Adrenal gland (tissue), 5 donors: ENCODE data around the gene TNFRSF6B.

Experiments used
- CTCF ChIP-seq, 6 experiments: fragments of 450-650 bp in 4 of 6; fragments of 200-600 bp in 2 of 6; sonication (generic) in 1 of 6; IDR thresholded peaks; 1 replicate in 5 of 6; 2 replicates in 1 of 6; pipeline versions ENCODE4 v1.5.1 to v1.8.0; 2016 to 2021; ENCODE audit warnings: antibody characterized with exemption in 6 of 6, mild to moderate bottlenecking in 2 of 6, moderate library complexity in 1 of 6
- POLR2A ChIP-seq, 2 donors: fragments of 450-650 bp; IDR thresholded peaks; one replicate each; pipeline ENCODE4 v1.6.1; 2017; ENCODE audit warnings: antibody characterized with exemption in 2 of 2, mild to moderate bottlenecking in 2 of 2, moderate library complexity in 1 of 2
- donor health status: DM: no; HTN: no; CAD: no.

GRCh38 chr20:63653041-63653973, 43.1 kb upstream of the TNFRSF6B start, which contains the start of gene STMN3:
- no peak for TF ChIP-seq CTCF (IDR thresholded peaks at IDR 0.05)
- TF ChIP-seq POLR2A (IDR thresholded peaks at IDR 0.05): peak; percentile 62 to 77
